ENCODE results near the gene RAB28. TPM values are rescaled to one million over a fixed set of nuclear protein-coding genes. Genes with fewer than 3 reads are reported as not detected.

Gene RAB28
- total RNA-seq, 4 donors from 2014 or later = 18.7 to 34.2 (median 20.1) TPM

- TF ChIP-seq CTCF (IDR thresholded peaks at IDR 0.05; ENCODE audit: low read depth) = no peak
These were observed 20.2 kb upstream of the RAB28 start for GRCh38 chr4:13504374-13504773.

- no peak for TF ChIP-seq CTCF (IDR thresholded peaks at IDR 0.05; ENCODE audit: low read depth)
These were observed 14.3 kb upstream of the RAB28 start for GRCh38 chr4:13498469-13498868.

- no peak for TF ChIP-seq CTCF (IDR thresholded peaks at IDR 0.05; ENCODE audit: low read depth)
These were observed 12.5 kb upstream of the RAB28 start for GRCh38 chr4:13496605-13497004.

- no peak for TF ChIP-seq CTCF (IDR thresholded peaks at IDR 0.05; ENCODE audit: low read depth)
These were observed 11.6 kb upstream of the RAB28 start for GRCh38 chr4:13495753-13496152.

- no peak for TF ChIP-seq CTCF (IDR thresholded peaks at IDR 0.05; ENCODE audit: low read depth)
These were observed 9.7 kb upstream of the RAB28 start for GRCh38 chr4:13493793-13494192.

GRCh38 chr4:13492747-13493146 is 8.6 kb upstream of the RAB28 start:
- TF ChIP-seq CTCF (IDR thresholded peaks at IDR 0.05; ENCODE audit: low read depth) = no peak

- no peak for TF ChIP-seq CTCF (IDR thresholded peaks at IDR 0.05; ENCODE audit: low read depth)
These were observed 645 bp upstream of the RAB28 start for GRCh38 chr4:13484749-13485221.
